OCI-LY7 (cell line): Measurements from ENCODE around the gene KCTD17. TPM values are rescaled to one million over a fixed set of nuclear protein-coding genes. Genes with fewer than 3 reads are reported as not detected.

ENCODE experiments used
- BruUV-seq: library from RNA; stranded (reverse); fragments of 400-500 nt; replicated peaks from 2 replicates; lab custom pipeline; 2021; lab: Mats Ljungman, UMichigan
- CTCF ChIA-PET: fragments of 300-600 bp; sonication (Branson Sonifier 250); formaldehyde crosslinking; loops from one replicate; lab custom pipeline; 2022; ENCODE audit warnings: antibody characterized with exemption; ENCODE audit not compliant: unreplicated experiment; lab: Charles Lee
- POLR2A ChIA-PET: fragments of 300-600 bp; sonication (Branson Sonifier 250); formaldehyde crosslinking; loops from one replicate; lab custom pipeline; 2022; ENCODE audit warnings: antibody characterized with exemption; lab: Charles Lee
- DNase-seq: peaks from one replicate; pipeline ENCODE4 v3.0.0-alpha.2; 2015; ENCODE audit warnings: low spot score
- H2AFZ ChIP-seq: fragments of 200-600 bp; sonication (generic), shearing (Covaris generic); 2 replicates; pipeline ENCODE4 v1.6.1; 2014; ENCODE audit warnings: mild to moderate bottlenecking, antibody characterized with exemption, low read length, moderate library complexity
- H3K27ac ChIP-seq: fragments of 200-600 bp; sonication (generic); 2 replicates; pipeline ENCODE4 v1.5.1; 2014; ENCODE audit warnings: mixed run types, low read depth, mild to moderate bottlenecking, moderate library complexity, low read length, inconsistent platforms; ENCODE audit not compliant: poor library complexity, severe bottlenecking
- H3K36me3 ChIP-seq: fragments of 200-600 bp; sonication (generic); 2 replicates; pipeline ENCODE4 v1.6.1; 2014; ENCODE audit warnings: mild to moderate bottlenecking, antibody characterized with exemption, low read length, moderate library complexity, mixed read lengths; ENCODE audit not compliant: insufficient read depth
- H3K4me1 ChIP-seq: fragments of 200-600 bp; sonication (generic); 2 replicates; pipeline ENCODE4 v1.5.1; 2014; ENCODE audit warnings: mild to moderate bottlenecking, low read length; ENCODE audit not compliant: insufficient read depth, poor library complexity, severe bottlenecking
- H3K4me2 ChIP-seq: fragments of 200-600 bp; sonication (generic); 2 replicates; pipeline ENCODE4 v1.6.1; 2014; ENCODE audit warnings: mild to moderate bottlenecking, low read length
- H3K4me3 ChIP-seq: fragments of 200-600 bp; sonication (generic); 2 replicates; pipeline ENCODE4 v1.5.1; 2014; ENCODE audit warnings: mild to moderate bottlenecking, low read depth, low read length; ENCODE audit not compliant: poor library complexity, severe bottlenecking
- H3K79me2 ChIP-seq: fragments of 200-600 bp; sonication (generic); 2 replicates; pipeline ENCODE4 v1.6.1; 2016; ENCODE audit warnings: low read depth, mild to moderate bottlenecking, low read length, moderate library complexity, mixed read lengths; ENCODE audit not compliant: insufficient read depth
- H3K9me2 ChIP-seq: fragments of 200-600 bp; sonication (generic); 2 replicates; pipeline ENCODE4 v1.6.1; 2016; ENCODE audit warnings: mild to moderate bottlenecking, low read length, mixed read lengths; ENCODE audit not compliant: insufficient read depth
- H3K9me3 ChIP-seq: fragments of 200-600 bp; sonication (generic); 2 replicates; pipeline ENCODE4 v1.6.1; 2014; ENCODE audit warnings: mild to moderate bottlenecking, mixed run types, low read length, mixed read lengths
- H4K20me1 ChIP-seq: fragments of 200-600 bp; sonication (generic); 2 replicates; pipeline ENCODE4 v1.6.1; 2014; ENCODE audit warnings: mild to moderate bottlenecking, antibody characterized with exemption, low read length, moderate library complexity, mixed read lengths; ENCODE audit not compliant: insufficient read depth
- EZH2phosphoT487 ChIP-seq: fragments of 200-600 bp; sonication (generic); IDR thresholded peaks from 2 replicates; pipeline ENCODE4 v1.6.1; 2018; ENCODE audit warnings: low read depth, borderline replicate concordance, mild to moderate bottlenecking, mixed run types, antibody characterized with exemption, low read length, moderate library complexity, mixed read lengths
- intact Hi-C: fragments of 100-400 bp; cut with micrococcal nuclease; formaldehyde crosslinking; loops from one replicate; pipeline ENCODE4 v1.10.0; 2022; ENCODE audit not compliant: unreplicated experiment
- total RNA-seq, 2 experiments: library from RNA; depleted of rRNA in 1 of 2; stranded (reverse); fragments of >200 nt in 1 of 2; shearing (Covaris generic) in 1 of 2; gene quantifications; 2 replicates each; pipeline ENCODE4 v1.2.3, GENCODE V29; 2014 to 2022
- TF ChIP-seq, protein P1 (sequence below): fragments of 200-600 bp; sonication (generic); conservative IDR thresholded peaks from 2 replicates; pipeline ENCODE4 v1.5.1; 2014; ENCODE audit warnings: mild to moderate bottlenecking, antibody characterized with exemption, low read length, moderate library complexity, mixed read lengths

KCTD17 gene
- total RNA-seq, 2 experiments from 2014 or later: 17.7 to 21.7 TPM

GRCh38 chr22:37032535-37033460 is 18.7 kb upstream of the KCTD17 start:
- Histone ChIP-seq H4K20me1 (no peaks in the 10 kb centered on the region), H2AFZ (no peak overlapping the region), H3K4me2 (no peak overlapping the region), H3K36me3 (peaks cover 8% of the 10 kb centered on the region), H3K79me2 (no peaks in the 10 kb centered on the region), H3K4me3 (no peak overlapping the region), H3K4me1 (no peaks in the 10 kb centered on the region), H3K9me3 (no peaks in the 10 kb centered on the region), H3K9me2 (no peaks in the 10 kb centered on the region), H3K27ac (no peak overlapping the region)
- no TSS peak for BruUV-seq
- TF ChIP-seq EZH2phosphoT487: no peak
- TF ChIP-seq, protein P1, sequence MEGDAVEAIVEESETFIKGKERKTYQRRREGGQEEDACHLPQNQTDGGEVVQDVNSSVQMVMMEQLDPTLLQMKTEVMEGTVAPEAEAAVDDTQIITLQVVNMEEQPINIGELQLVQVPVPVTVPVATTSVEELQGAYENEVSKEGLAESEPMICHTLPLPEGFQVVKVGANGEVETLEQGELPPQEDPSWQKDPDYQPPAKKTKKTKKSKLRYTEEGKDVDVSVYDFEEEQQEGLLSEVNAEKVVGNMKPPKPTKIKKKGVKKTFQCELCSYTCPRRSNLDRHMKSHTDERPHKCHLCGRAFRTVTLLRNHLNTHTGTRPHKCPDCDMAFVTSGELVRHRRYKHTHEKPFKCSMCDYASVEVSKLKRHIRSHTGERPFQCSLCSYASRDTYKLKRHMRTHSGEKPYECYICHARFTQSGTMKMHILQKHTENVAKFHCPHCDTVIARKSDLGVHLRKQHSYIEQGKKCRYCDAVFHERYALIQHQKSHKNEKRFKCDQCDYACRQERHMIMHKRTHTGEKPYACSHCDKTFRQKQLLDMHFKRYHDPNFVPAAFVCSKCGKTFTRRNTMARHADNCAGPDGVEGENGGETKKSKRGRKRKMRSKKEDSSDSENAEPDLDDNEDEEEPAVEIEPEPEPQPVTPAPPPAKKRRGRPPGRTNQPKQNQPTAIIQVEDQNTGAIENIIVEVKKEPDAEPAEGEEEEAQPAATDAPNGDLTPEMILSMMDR: no peak
- intact Hi-C loops: no loop called here
- ChIA-PET CTCF (interaction anchor here (0.6 kb wide), 1 partner anchor 17 kb away, joined by 6 read pairs; no protein-coding TSS in a partner anchor), POLR2A (no interaction called here)
- no peak for DNase-seq

GRCh38 chr22:37033605-37034430 is 17.7 kb upstream of the KCTD17 start:
- no peak for DNase-seq
- peaks cover 3% of the 10 kb centered on the region; the same call in 1 of the 2 replicates for H3K36me3 ChIP-seq
- TF ChIP-seq, protein P1: no peak
- TF ChIP-seq EZH2phosphoT487: no peak
- no peaks in the 10 kb centered on the region for H3K79me2 ChIP-seq
- BruUV-seq: no TSS peak
- no peaks in the 10 kb centered on the region for H3K9me2 ChIP-seq
- no peaks in the 10 kb centered on the region for H3K9me3 ChIP-seq
- H3K4me3 ChIP-seq: no peak overlapping the region
- no peaks in the 10 kb centered on the region for H3K4me1 ChIP-seq
- H3K27ac ChIP-seq: no peak overlapping the region
- no peak overlapping the region for H2AFZ ChIP-seq
- H3K4me2 ChIP-seq: no peak overlapping the region
- POLR2A ChIA-PET: no interaction called here
- intact Hi-C loops: no loop called here
- no peaks in the 10 kb centered on the region for H4K20me1 ChIP-seq
- CTCF ChIA-PET: no interaction called here
